GM06990 (cell line): Measurements from ENCODE around the gene SLFN12L.

Experiments
- DNase-seq: peaks from one replicate; pipeline ENCODE4 v3.0.0-alpha.2; 2011; ENCODE audit not compliant: insufficient read length; ENCODE audit errors: extremely low read depth
- H3K27me3 ChIP-seq: replicated peaks from 2 replicates; pipeline ENCODE4 v1.6.0; 2011; ENCODE audit warnings: low read length; ENCODE audit not compliant: control insufficient read depth, insufficient read depth
- H3K36me3 ChIP-seq: 2 replicates; pipeline ENCODE4 v1.5.1; 2011; ENCODE audit warnings: low read length; ENCODE audit not compliant: control insufficient read depth, insufficient read depth
- H3K4me3 ChIP-seq: replicated peaks from 2 replicates; pipeline ENCODE4 v1.5.1; 2011; ENCODE audit warnings: low read depth, mild to moderate bottlenecking, control low read depth, low read length
- CTCF ChIP-seq: IDR thresholded peaks from 2 replicates; pipeline ENCODE4 v1.5.1; 2011; ENCODE audit warnings: low read length, control low read depth, mild to moderate bottlenecking, inconsistent platforms; ENCODE audit not compliant: insufficient read depth, poor library complexity, severe bottlenecking

Gene SLFN12L

GRCh38 chr17:35553310-35553709 is 15.8 kb upstream of the SLFN12L start:
- Histone ChIP-seq H3K4me3 (no peak overlapping the region), H3K27me3 (no peaks in the 10 kb centered on the region), H3K36me3 (no peaks in the 10 kb centered on the region)
- TF ChIP-seq CTCF, result no peak
- no peak for DNase-seq

GRCh38 chr17:35548978-35549377 is 11.5 kb upstream of the SLFN12L start:
- H3K4me3 ChIP-seq, result no peak overlapping the region
- H3K27me3 ChIP-seq, result no peaks in the 10 kb centered on the region
- no peak for DNase-seq
- no peaks in the 10 kb centered on the region for H3K36me3 ChIP-seq
- TF ChIP-seq CTCF, result no peak

GRCh38 chr17:35548208-35548810 is 10.8 kb upstream of the SLFN12L start:
- TF ChIP-seq CTCF, result no peak
- H3K4me3 ChIP-seq, result no peak overlapping the region
- DNase-seq, result no peak
- no peaks in the 10 kb centered on the region for H3K36me3 ChIP-seq
- no peaks in the 10 kb centered on the region for H3K27me3 ChIP-seq

GRCh38 chr17:35546487-35546886 is 9.0 kb upstream of the SLFN12L start:
- Histone ChIP-seq H3K4me3 (no peak overlapping the region), H3K27me3 (no peaks in the 10 kb centered on the region), H3K36me3 (no peaks in the 10 kb centered on the region)
- no peak for DNase-seq
- TF ChIP-seq CTCF, result no peak

- no peaks in the 10 kb centered on the region for H3K36me3 ChIP-seq
- TF ChIP-seq CTCF, result no peak
- H3K27me3 ChIP-seq, result no peaks in the 10 kb centered on the region
- DNase-seq, result no peak
- no peak overlapping the region for H3K4me3 ChIP-seq
Measured at GRCh38 chr17:35545150-35545549, 7.7 kb upstream of the SLFN12L start.

- Histone ChIP-seq H3K36me3 (no peaks in the 10 kb centered on the region), H3K4me3 (no peak overlapping the region), H3K27me3 (no peaks in the 10 kb centered on the region)
- DNase-seq, result no peak
- no peak for TF ChIP-seq CTCF
Measured at GRCh38 chr17:35543856-35544255, 6.4 kb upstream of the SLFN12L start.
